HCT116 (cell line): ENCODE measurements around the gene SLC17A2.

Experiments
- CEBPB ChIP-seq: IDR thresholded peaks from 2 replicates; pipeline ENCODE4 v1.6.1; 2012; ENCODE audit warnings: low read depth
- CTCF ChIP-seq, 3 experiments: fragments of 200-600 bp in 1 of 3; sonication (generic) in 1 of 3; IDR thresholded peaks in 2 of 3; conservative IDR thresholded peaks in 1 of 3; 2 replicates each; pipeline ENCODE4 v1.5.1; 2012 to 2017; ENCODE audit warnings: low read depth in 2 of 3, low read length in 2 of 3, antibody characterized with exemption in 1 of 3, borderline replicate concordance in 1 of 3, control low read depth in 1 of 3, mild to moderate bottlenecking in 1 of 3, mixed read lengths in 1 of 3, mixed run types in 1 of 3, moderate library complexity in 1 of 3; ENCODE audit not compliant: insufficient read depth in 1 of 3
- EZH2 ChIP-seq: fragments of 200-600 bp; sonication (generic); IDR thresholded peaks from 2 replicates; pipeline ENCODE4 v1.6.1; 2017; ENCODE audit warnings: antibody characterized with exemption, mixed run types
- POLR2A ChIP-seq: IDR thresholded peaks from 2 replicates; pipeline ENCODE4 v1.7.0; 2011; ENCODE audit warnings: borderline replicate concordance; ENCODE audit not compliant: insufficient read depth, insufficient read length; ENCODE audit errors: extremely low read depth
- POLR2AphosphoS5 ChIP-seq: IDR thresholded peaks from 2 replicates; pipeline ENCODE4 v1.6.1; 2011; ENCODE audit warnings: mild to moderate bottlenecking, low read depth, low read length, moderate library complexity
- RAD21 ChIP-seq: IDR thresholded peaks from 2 replicates; pipeline ENCODE4 v1.6.1; 2012; ENCODE audit warnings: low read depth, mild to moderate bottlenecking
- YY1 ChIP-seq: IDR thresholded peaks from 2 replicates; pipeline ENCODE4 v1.6.1; 2011; ENCODE audit warnings: low read length, low read depth, moderate library complexity, mild to moderate bottlenecking; ENCODE audit not compliant: insufficient replicate concordance; ENCODE audit errors: extremely low read depth

DNA sequence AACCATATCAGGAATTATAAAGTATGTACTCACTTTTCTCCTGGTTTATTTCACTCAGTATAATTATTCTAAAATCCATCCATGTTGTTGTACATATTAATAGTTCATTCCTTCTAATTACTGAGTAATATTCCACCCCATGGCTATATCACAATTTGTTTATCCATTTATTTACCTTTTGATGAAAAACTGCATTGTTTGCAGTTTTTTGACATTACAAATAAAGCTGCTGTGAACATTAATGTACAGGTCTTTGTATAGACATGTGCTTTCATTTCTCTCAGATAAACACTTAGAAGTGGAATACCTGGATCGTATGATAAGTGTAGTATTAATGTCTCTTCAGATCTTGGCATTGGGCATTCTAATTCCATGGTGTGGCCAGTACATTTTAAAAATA, 60.7 kb downstream of the SLC17A2 start:
- TF ChIP-seq CTCF (IDR thresholded peaks at IDR 0.05 in 2 of 3, conservative IDR thresholded peaks at IDR 0.05 in 1 of 3; ENCODE audit: borderline replicate concordance in 1 of 3, insufficient read depth in 1 of 3, low read depth in 2 of 3, low read length in 2 of 3), result no peak
- TF ChIP-seq YY1, result no peak
- TF ChIP-seq EZH2, result no peak
- no peak for TF ChIP-seq POLR2A
- no peak for TF ChIP-seq CEBPB
- no peak for TF ChIP-seq RAD21
- no peak for TF ChIP-seq POLR2AphosphoS5
